T-helper 22 cell (primary cell): ENCODE measurements around the gene LGALS4.
A peak's percentile ranks its signal among the peaks of the same experiment; 100 is the strongest.
"Not testable (repeated sequence)": the region's sequence is repeated elsewhere in the genome, so short reads cannot be mapped to it uniquely, and the experiment has no call there.

Experiments
- DNase-seq: peaks from one replicate; pipeline ENCODE4 v3.0.0-alpha.2; 2020; ENCODE audit warnings: low read depth

LGALS4 gene

DNA sequence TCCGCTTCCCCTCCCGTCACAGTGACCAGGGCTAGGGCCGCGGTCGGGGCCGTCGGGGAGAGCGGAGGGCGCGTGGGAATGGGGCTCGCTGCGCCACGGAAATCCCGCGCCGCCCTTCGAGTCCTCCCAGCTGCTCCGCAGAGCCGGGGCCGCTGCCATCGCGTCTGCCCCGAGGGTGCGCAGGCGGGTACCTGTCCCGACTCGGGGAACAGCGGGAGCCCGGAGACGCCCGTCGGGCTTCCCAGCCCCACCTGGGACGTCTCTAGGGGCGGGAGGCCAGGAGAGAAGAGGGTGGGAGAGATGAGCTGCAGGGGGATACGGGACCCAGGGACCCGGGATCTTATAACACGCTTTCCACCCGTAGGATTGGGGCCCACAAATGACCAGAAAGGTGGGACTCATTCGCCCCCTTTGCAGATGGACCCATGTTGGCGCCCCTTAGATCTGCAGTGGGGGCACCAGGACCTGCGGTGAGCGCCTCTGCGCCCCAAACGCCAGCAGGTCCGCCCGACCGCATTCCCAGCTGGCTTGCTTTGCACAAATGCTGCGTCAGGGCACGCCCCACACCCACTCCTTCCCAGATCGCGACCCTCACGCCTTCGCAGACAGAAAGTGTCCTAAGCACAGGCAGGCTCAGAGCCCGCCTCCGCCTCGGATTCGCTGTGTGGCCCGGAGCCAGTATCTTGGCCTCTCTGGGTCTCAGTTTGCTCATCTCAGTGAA, 42.4 kb downstream of the LGALS4 start:
- not testable (repeated sequence) for DNase-seq

DNA sequence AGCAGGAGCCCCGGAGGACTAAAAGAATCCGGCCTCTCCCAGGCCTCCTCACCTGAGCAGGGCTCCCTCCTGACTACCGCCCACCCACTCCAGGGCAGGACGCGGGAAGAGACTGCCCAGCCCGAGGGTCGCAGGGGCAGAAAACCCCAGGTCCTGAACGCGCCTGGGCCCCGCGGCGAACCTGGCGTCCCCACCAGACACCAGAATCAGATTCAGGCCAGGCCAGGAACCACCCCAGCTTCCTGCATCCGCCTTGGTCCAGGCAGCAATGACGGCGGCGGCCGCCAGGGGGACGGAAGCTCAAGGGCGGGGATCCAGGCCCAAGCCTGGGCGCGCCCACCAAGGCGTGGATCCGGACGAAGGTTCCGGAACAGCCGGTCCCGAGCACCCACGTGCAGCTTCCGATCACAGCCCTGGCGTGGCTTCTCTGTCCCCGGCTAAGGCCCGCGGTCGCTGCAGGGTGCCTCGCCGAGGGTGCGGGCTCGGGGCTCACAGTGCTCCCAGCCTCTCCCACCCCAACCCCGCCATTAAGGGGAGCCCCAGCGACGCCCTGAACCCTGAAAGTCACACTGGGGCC, 43.0 kb downstream of the LGALS4 start:
- DNase-seq: peak; percentile 74

DNA sequence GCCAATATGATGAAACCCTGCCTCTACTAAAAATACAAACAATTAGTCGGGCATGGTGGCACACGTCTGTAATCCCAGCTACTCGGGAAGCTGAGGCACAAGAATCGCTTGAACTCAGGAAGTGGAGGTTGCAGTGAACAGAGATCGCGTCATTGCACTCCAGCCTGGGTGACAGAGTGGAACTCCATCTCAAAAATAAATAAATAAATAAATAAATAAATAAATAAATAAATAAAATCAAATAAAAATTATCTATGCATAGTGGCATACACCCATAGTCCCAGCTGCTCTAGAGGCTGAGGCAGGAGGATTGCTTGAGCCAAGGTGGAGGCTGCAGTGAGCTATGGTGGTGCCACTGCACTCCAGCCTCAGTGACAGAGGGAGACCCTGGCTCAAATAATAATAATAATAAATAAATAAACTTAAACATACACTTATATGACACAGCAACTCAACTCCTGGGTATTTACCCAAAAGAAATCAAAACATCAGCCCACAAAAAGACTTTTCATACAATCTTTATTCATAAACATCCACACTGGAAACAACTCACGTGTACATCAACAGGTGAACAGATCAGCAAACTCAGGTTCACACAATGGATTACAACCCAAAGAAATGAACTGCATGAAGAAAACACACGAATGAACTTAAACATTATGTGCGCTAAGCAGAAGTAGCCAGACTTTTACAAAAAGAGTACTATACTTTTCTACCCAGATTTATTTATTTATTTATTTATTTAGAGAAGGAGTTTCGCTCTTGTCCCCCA, 46.3 kb downstream of the LGALS4 start:
- no peak for DNase-seq

DNA sequence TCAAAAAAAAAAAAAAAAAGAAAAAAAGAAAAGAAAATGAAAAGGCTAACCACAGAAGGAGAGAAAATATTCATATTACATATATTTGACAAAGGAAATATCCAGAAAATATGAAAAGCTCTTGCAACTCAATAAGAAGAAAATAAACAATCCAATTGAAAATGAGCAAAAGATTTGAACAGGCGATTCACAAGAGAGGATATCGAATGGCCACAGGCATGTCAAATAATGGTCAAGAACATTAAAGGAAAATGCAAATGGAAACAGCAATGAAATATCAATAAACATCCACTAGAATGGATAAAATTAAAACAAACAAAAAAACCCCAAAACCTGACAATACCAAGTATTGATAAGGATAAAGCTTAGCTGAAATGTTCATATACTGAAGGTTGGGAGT, 47.5 kb downstream of the LGALS4 start:
- DNase-seq: no peak

DNA sequence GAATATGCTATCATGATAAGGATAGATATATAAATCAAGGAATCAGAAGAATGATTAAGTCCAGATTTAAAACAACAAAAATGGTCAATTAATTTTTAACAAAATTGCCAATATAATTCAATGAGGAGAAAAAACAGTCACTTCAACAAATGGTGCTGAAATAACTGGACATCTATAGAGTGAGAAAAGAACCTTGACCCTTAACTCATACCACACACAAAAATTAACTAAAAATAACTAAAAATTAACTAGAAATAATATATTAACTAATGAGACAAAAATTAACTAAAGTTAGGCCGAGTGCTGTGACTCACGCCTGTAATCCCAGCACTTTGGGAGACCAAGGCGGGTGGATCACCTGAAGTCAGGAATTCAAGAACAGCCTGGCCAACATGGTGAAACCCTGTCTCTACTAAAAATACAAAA, 48.9 kb downstream of the LGALS4 start:
- DNase-seq: no peak

DNA sequence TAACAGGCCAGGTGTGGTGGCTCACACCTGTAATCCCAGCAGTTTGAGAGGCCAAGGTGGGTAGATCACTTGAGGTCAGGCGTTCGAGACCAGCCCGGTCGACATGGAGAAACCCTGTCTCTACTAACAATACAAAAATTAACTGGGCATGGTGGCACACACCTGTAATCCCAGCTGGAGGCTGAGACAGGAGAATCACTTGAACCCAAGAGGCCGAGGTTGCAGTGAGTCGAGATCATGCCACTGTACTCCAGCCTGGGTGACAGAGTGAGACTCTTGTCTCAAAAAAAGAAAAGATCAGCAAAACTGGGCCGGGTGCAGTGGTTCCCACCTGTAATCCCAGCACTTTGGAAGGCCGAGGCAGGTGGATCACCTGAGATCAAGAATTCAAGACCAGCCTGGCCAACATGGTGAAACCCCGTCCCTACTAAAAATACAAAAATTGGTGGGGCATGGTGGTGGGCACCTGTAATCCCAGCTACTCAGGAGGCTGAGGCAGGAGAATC, 50.8 kb downstream of the LGALS4 start:
- not testable (repeated sequence) for DNase-seq

DNA sequence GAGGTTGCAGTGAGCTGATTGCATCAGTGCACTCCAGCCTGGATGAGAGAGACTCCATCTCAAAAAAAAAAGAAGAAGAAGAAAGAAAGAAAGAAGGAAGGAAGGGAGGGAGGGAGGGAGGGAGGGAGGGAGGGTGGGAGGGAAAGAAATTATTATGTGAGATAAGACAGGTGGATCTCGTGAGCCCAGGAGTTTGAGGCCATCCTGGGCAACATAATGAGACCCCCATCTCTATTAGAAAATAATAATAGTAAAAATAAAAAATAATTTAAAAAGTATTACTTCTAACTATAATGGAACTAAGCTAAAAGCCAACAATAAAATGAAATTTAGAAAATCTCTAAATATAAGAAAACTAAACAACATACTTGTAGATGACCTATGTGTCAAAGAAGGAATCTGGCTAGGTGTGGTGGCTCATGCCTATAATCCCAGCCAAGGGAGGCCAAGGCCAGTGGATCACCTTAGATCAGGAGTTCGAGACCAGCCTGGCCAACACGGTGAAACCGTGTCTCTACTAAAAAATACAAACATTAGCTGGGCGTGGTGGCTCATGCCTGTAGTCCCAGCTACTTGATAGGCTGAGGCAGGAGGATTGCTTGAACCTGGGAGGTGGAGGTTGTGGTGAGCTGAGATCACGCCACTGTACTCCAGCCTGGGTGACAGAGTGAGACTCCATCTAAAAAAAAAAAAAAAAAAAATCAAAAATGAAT, 51.8 kb downstream of the LGALS4 start:
- DNase-seq: not testable (repeated sequence)

DNA sequence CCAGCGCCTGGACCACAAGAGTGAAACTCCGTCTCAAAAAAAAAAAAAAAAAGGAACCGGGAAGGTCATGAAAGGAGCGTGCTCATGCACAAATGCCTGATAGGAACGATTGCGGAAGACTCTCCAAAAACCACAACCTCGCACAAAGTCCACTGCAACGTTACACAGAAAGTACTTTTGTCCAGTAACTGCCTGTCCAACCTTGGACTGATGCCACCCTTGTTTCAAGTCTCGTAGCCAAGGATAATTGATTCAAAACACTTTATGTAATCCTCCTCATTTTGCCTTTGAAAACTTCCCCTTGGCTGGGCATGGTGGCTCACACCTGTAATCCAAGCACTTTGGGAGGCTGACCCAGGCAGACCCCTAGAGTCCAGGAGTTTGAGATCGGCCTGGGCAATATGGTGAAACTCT, 53.1 kb downstream of the LGALS4 start:
- DNase-seq: no peak

DNA sequence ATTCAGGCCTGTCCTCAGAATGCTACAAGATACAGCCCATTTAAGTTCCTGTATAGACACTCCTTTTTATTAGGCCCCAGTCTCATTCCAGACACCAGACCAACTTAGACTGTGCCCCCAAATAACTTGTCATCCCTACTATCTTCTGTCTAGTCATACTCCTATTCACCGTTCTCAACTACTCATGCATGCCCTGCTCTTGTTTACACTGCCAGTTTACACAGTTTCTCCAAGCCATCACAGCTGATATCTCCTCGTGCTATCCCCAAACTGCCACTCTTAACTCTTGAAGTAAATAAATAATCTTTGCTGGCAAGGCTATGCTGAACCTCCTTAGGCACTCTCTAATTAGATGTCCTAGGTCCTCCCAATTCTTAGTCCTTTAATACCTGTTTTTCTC, 58.5 kb downstream of the LGALS4 start:
- DNase-seq: not testable (repeated sequence)

DNA sequence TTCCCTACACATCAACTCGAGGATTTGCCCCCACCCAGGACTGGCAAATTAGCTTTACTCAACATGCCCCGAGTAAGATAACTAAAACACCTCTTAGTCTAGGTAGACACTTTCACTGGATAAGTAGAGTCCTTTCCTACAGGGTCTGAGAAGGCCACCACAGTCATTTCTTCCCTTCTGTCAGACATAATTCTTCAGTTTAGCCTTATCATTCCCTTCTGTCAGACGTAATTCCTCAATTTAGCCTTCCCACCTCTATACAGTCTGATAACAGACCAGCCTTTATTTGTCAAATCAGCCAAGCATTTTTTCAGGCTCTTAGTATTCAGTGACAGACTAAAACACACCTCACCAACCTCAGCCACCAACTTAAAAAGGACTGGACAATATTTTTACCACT, 59.0 kb downstream of the LGALS4 start:
- not testable (repeated sequence) for DNase-seq
